ENCODE data around the gene FBXO44.

The FBXO44 gene

GRCh38 chr1:11701981-11702803, 47.5 kb downstream of the FBXO44 start:
- Histone ChIP-seq H3K4me1 (ENCODE audit: low read length) (no peaks in the 10 kb centered on the region), H3K4me2 (ENCODE audit: low read length) (no peak overlapping the region), H3K9me3 (ENCODE audit: insufficient read depth, low read length) (no peaks in the 10 kb centered on the region), H3K36me3 (replicated peaks; ENCODE audit: low read depth, low read length) (no peaks in the 10 kb centered on the region), H3K27ac (ENCODE audit: low read length) (no peak overlapping the region), H3K9ac (ENCODE audit: low read length) (no peak overlapping the region), H3K27me3 (ENCODE audit: low read depth, low read length) (no peaks in the 10 kb centered on the region), H3K4me3 (ENCODE audit: low read length) (no peak overlapping the region), H4K20me1 (ENCODE audit: insufficient read depth, low read length) (no peaks in the 10 kb centered on the region), H3K79me2 (ENCODE audit: low read length) (no peaks in the 10 kb centered on the region), H2AFZ (ENCODE audit: low read depth, low read length) (no peak overlapping the region)
- TF ChIP-seq EZH2phosphoT487 (IDR thresholded peaks at IDR 0.05; ENCODE audit: low read depth) (no peak), CTCF (IDR thresholded peaks at IDR 0.05; ENCODE audit: low read depth, low read length) (no peak)

GRCh38 chr1:11703357-11704193, 48.9 kb downstream of the FBXO44 start:
- TF ChIP-seq CTCF (IDR thresholded peaks at IDR 0.05; ENCODE audit: low read depth, low read length) (no peak), EZH2phosphoT487 (IDR thresholded peaks at IDR 0.05; ENCODE audit: low read depth) (no peak)
- Histone ChIP-seq H3K9ac (ENCODE audit: low read length) (no peak overlapping the region), H3K36me3 (replicated peaks; ENCODE audit: low read depth, low read length) (no peaks in the 10 kb centered on the region), H3K4me2 (ENCODE audit: low read length) (no peak overlapping the region), H3K4me3 (ENCODE audit: low read length) (no peak overlapping the region), H3K27me3 (ENCODE audit: low read depth, low read length) (no peaks in the 10 kb centered on the region), H3K27ac (ENCODE audit: low read length) (no peak overlapping the region), H3K9me3 (ENCODE audit: insufficient read depth, low read length) (no peaks in the 10 kb centered on the region), H3K4me1 (ENCODE audit: low read length) (no peaks in the 10 kb centered on the region), H2AFZ (ENCODE audit: low read depth, low read length) (no peak overlapping the region), H4K20me1 (ENCODE audit: insufficient read depth, low read length) (no peaks in the 10 kb centered on the region), H3K79me2 (ENCODE audit: low read length) (no peaks in the 10 kb centered on the region)

- Histone ChIP-seq H3K9me3 (ENCODE audit: insufficient read depth, low read length) (no peaks in the 10 kb centered on the region), H3K4me2 (ENCODE audit: low read length) (no peak overlapping the region), H3K27me3 (ENCODE audit: low read depth, low read length) (no peaks in the 10 kb centered on the region), H3K4me3 (ENCODE audit: low read length) (no peak overlapping the region), H2AFZ (ENCODE audit: low read depth, low read length) (no peak overlapping the region), H3K4me1 (ENCODE audit: low read length) (no peaks in the 10 kb centered on the region), H4K20me1 (ENCODE audit: insufficient read depth, low read length) (no peaks in the 10 kb centered on the region), H3K36me3 (replicated peaks; ENCODE audit: low read depth, low read length) (no peaks in the 10 kb centered on the region), H3K9ac (ENCODE audit: low read length) (no peak overlapping the region), H3K79me2 (ENCODE audit: low read length) (no peaks in the 10 kb centered on the region), H3K27ac (ENCODE audit: low read length) (no peak overlapping the region)
- TF ChIP-seq EZH2phosphoT487 (IDR thresholded peaks at IDR 0.05; ENCODE audit: low read depth) (no peak), CTCF (IDR thresholded peaks at IDR 0.05; ENCODE audit: low read depth, low read length) (no peak)
These were observed 49.5 kb downstream of the FBXO44 start for GRCh38 chr1:11704194-11704529.
